GM19397 (cell line): ENCODE results near the gene TTC9B.
"Not testable (repeated sequence)": the region's sequence is repeated elsewhere in the genome, so short reads cannot be mapped to it uniquely, and the experiment has no call there.

Experiments used
- ATAC-seq: cut with Tn5 transposase; IDR thresholded peaks from one replicate; pipeline ENCODE4 v1.9.1; 2021; ENCODE audit warnings: mild to moderate bottlenecking, moderate library complexity; ENCODE audit not compliant: unreplicated experiment

TTC9B gene

GRCh38 chr19:40233811-40234389, 15.7 kb upstream of the TTC9B start:
- no peak for ATAC-seq

- ATAC-seq: no peak
Observed at GRCh38 chr19:40232949-40233810, 15.0 kb upstream of the TTC9B start.

- ATAC-seq: no peak
Observed at GRCh38 chr19:40232479-40232878, 14.3 kb upstream of the TTC9B start.

- ATAC-seq: no peak
Observed at GRCh38 chr19:40231544-40232424, 13.6 kb upstream of the TTC9B start.

GRCh38 chr19:40231057-40231456, 12.9 kb upstream of the TTC9B start:
- no peak for ATAC-seq

- no peak for ATAC-seq
Observed at GRCh38 chr19:40229926-40230417, 11.8 kb upstream of the TTC9B start.

- ATAC-seq: no peak
Observed at GRCh38 chr19:40229484-40229883, 11.3 kb upstream of the TTC9B start.

- no peak for ATAC-seq
Observed at GRCh38 chr19:40228863-40229262, 10.7 kb upstream of the TTC9B start.

- no peak for ATAC-seq
Observed at GRCh38 chr19:40228346-40228745, 10.2 kb upstream of the TTC9B start.

GRCh38 chr19:40225440-40226305, 7.5 kb upstream of the TTC9B start:
- no peak for ATAC-seq

GRCh38 chr19:40224342-40225150, 6.4 kb upstream of the TTC9B start:
- no peak for ATAC-seq

- no peak for ATAC-seq
Observed at GRCh38 chr19:40223135-40223822, 5.1 kb upstream of the TTC9B start.

GRCh38 chr19:40221858-40222619, 3.9 kb upstream of the TTC9B start:
- ATAC-seq: no peak

GRCh38 chr19:40220674-40221073, 2.5 kb upstream of the TTC9B start:
- ATAC-seq: no peak

- no peak for ATAC-seq
Observed at GRCh38 chr19:40219721-40220276, 1.6 kb upstream of the TTC9B start.

GRCh38 chr19:40219029-40219428, 845 bp upstream of the TTC9B start:
- ATAC-seq: not testable (repeated sequence)

GRCh38 chr19:40217027-40217810, 965 bp downstream of the TTC9B start:
- no peak for ATAC-seq
